ENCODE results near the gene LRIT2.

Gene LRIT2

GRCh38 chr10:84233940-84234339, 8.6 kb upstream of the LRIT2 start:
- Histone ChIP-seq H2BK12ac (ENCODE audit: low read length in 2 of 2) (no peak overlapping the region), H3K27ac (ENCODE audit: low read length, poor library complexity, severe bottlenecking) (no peak overlapping the region), H3K4me3 (ENCODE audit: insufficient read depth in 1 of 2, low read depth in 1 of 2, low read length in 2 of 2) (no peak overlapping the region), H3K4me1 (ENCODE audit: control insufficient read depth, insufficient read depth, low read depth, low read length) (no peaks in the 10 kb centered on the region), H3K23ac (ENCODE audit: low read length in 2 of 2) (no peak overlapping the region), H2BK120ac (ENCODE audit: low read depth, low read length) (no peak overlapping the region), H3K14ac (ENCODE audit: low read length in 2 of 2) (no peak overlapping the region), H3K9me3 (ENCODE audit: control insufficient read depth, low read length) (no peaks in the 10 kb centered on the region), H4K8ac (ENCODE audit: low read length) (no peak overlapping the region), H2AFZ (ENCODE audit: low read depth, low read length) (no peak overlapping the region), H2AK5ac (ENCODE audit: low read length, severe bottlenecking) (no peak overlapping the region), H3K4me2 (ENCODE audit: low read length, poor library complexity, severe bottlenecking) (no peak overlapping the region), H3K27me3 (ENCODE audit: control insufficient read depth in 1 of 2, insufficient read depth in 1 of 2, low read length in 2 of 2) (peaks cover 14 to 16% of the 10 kb centered on the region in 2 experiments), H3K9ac (ENCODE audit: low read length) (no peak overlapping the region), H4K91ac (ENCODE audit: low read length) (no peak overlapping the region), H3K36me3 (ENCODE audit: control insufficient read depth in 1 of 2, insufficient read depth in 2 of 2, low read depth in 1 of 2, low read length in 2 of 2) (no peaks in the 10 kb centered on the region), H2BK15ac (ENCODE audit: low read depth, poor library complexity, severe bottlenecking) (no peak overlapping the region), H3K4ac (ENCODE audit: low read depth in 1 of 2, low read length in 2 of 2) (no peak overlapping the region), H2BK5ac (ENCODE audit: low read depth, low read length, poor library complexity, severe bottlenecking) (no peak overlapping the region), H3K79me1 (replicated peaks; ENCODE audit: low read length, poor library complexity, severe bottlenecking) (no peaks in the 10 kb centered on the region), H3K18ac (ENCODE audit: low read depth in 1 of 2, low read length in 2 of 2) (no peak overlapping the region)
- no peak for DNase-seq
- 73% methylated on average over 4 of the region's 4 CpGs for WGBS

DNA sequence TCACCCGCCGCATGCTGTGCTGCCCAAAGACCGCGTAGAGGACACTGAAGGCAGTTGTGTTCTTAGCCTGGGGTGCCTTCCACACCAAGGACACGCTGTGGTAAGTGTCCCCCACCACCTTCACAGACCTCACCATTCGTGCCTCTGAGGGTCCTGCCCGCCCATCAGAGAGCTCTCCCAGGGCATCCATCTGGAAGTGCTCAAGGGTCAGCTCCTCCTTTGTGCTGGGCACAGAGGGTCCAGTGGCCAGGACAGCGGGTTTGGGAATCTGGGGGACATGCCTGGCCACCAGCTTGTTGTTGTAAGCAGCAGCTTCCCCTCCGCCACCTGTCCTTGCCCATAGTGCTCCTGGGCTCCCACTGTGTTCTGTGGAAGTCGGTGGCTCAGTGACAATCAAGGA, 7.0 kb upstream of the LRIT2 start:
- Histone ChIP-seq H3K4me3 (ENCODE audit: insufficient read depth in 1 of 2, low read depth in 1 of 2, low read length in 2 of 2) (no peak overlapping the region), H3K36me3 (ENCODE audit: control insufficient read depth in 1 of 2, insufficient read depth in 2 of 2, low read depth in 1 of 2, low read length in 2 of 2) (no peaks in the 10 kb centered on the region), H3K79me1 (replicated peaks; ENCODE audit: low read length, poor library complexity, severe bottlenecking) (no peaks in the 10 kb centered on the region), H2BK5ac (ENCODE audit: low read depth, low read length, poor library complexity, severe bottlenecking) (no peak overlapping the region), H2AK5ac (ENCODE audit: low read length, severe bottlenecking) (no peak overlapping the region), H3K27me3 (ENCODE audit: control insufficient read depth in 1 of 2, insufficient read depth in 1 of 2, low read length in 2 of 2) (peaks cover 7 to 10% of the 10 kb centered on the region in 2 experiments), H3K14ac (ENCODE audit: low read length in 2 of 2) (no peak overlapping the region), H3K4ac (ENCODE audit: low read depth in 1 of 2, low read length in 2 of 2) (no peak overlapping the region), H3K4me1 (ENCODE audit: control insufficient read depth, insufficient read depth, low read depth, low read length) (no peaks in the 10 kb centered on the region), H2BK120ac (ENCODE audit: low read depth, low read length) (no peak overlapping the region), H2AFZ (ENCODE audit: low read depth, low read length) (no peak overlapping the region), H3K4me2 (ENCODE audit: low read length, poor library complexity, severe bottlenecking) (no peak overlapping the region), H3K18ac (ENCODE audit: low read depth in 1 of 2, low read length in 2 of 2) (no peak overlapping the region), H3K9ac (ENCODE audit: low read length) (no peak overlapping the region), H3K23ac (ENCODE audit: low read length in 2 of 2) (no peak overlapping the region), H3K9me3 (ENCODE audit: control insufficient read depth, low read length) (no peaks in the 10 kb centered on the region), H2BK15ac (ENCODE audit: low read depth, poor library complexity, severe bottlenecking) (no peak overlapping the region), H4K91ac (ENCODE audit: low read length) (no peak overlapping the region), H3K27ac (ENCODE audit: low read length, poor library complexity, severe bottlenecking) (no peak overlapping the region), H2BK12ac (ENCODE audit: low read length in 2 of 2) (no peak overlapping the region), H4K8ac (ENCODE audit: low read length) (no peak overlapping the region)
- DNase-seq, result no peak
- 85% methylated on average over 10 of the region's 10 CpGs for WGBS

GRCh38 chr10:84230359-84230758, 5.0 kb upstream of the LRIT2 start:
- Histone ChIP-seq H3K18ac (ENCODE audit: low read depth in 1 of 2, low read length in 2 of 2) (no peak overlapping the region), H3K36me3 (ENCODE audit: control insufficient read depth in 1 of 2, insufficient read depth in 2 of 2, low read depth in 1 of 2, low read length in 2 of 2) (no peaks in the 10 kb centered on the region), H2BK12ac (ENCODE audit: low read length in 2 of 2) (no peak overlapping the region), H4K8ac (ENCODE audit: low read length) (no peak overlapping the region), H3K23ac (ENCODE audit: low read length in 2 of 2) (no peak overlapping the region), H3K14ac (ENCODE audit: low read length in 2 of 2) (no peak overlapping the region), H3K9me3 (ENCODE audit: control insufficient read depth, low read length) (no peaks in the 10 kb centered on the region), H3K4ac (ENCODE audit: low read depth in 1 of 2, low read length in 2 of 2) (no peak overlapping the region), H3K4me1 (ENCODE audit: control insufficient read depth, insufficient read depth, low read depth, low read length) (no peaks in the 10 kb centered on the region), H3K4me2 (ENCODE audit: low read length, poor library complexity, severe bottlenecking) (no peak overlapping the region), H2AFZ (ENCODE audit: low read depth, low read length) (no peak overlapping the region), H3K9ac (ENCODE audit: low read length) (no peak overlapping the region), H3K79me1 (replicated peaks; ENCODE audit: low read length, poor library complexity, severe bottlenecking) (no peaks in the 10 kb centered on the region), H2BK15ac (ENCODE audit: low read depth, poor library complexity, severe bottlenecking) (no peak overlapping the region), H3K4me3 (ENCODE audit: insufficient read depth in 1 of 2, low read depth in 1 of 2, low read length in 2 of 2) (no peak overlapping the region), H3K27ac (ENCODE audit: low read length, poor library complexity, severe bottlenecking) (no peak overlapping the region), H2BK120ac (ENCODE audit: low read depth, low read length) (no peak overlapping the region), H3K27me3 (ENCODE audit: control insufficient read depth in 1 of 2, insufficient read depth in 1 of 2, low read length in 2 of 2) (peaks cover 7 to 14% of the 10 kb centered on the region in 2 experiments), H2AK5ac (ENCODE audit: low read length, severe bottlenecking) (no peak overlapping the region), H4K91ac (ENCODE audit: low read length) (no peak overlapping the region), H2BK5ac (ENCODE audit: low read depth, low read length, poor library complexity, severe bottlenecking) (no peak overlapping the region)
- DNase-seq, result no peak
- WGBS, result 93% methylated on average over 1 of the region's 1 CpG

DNA sequence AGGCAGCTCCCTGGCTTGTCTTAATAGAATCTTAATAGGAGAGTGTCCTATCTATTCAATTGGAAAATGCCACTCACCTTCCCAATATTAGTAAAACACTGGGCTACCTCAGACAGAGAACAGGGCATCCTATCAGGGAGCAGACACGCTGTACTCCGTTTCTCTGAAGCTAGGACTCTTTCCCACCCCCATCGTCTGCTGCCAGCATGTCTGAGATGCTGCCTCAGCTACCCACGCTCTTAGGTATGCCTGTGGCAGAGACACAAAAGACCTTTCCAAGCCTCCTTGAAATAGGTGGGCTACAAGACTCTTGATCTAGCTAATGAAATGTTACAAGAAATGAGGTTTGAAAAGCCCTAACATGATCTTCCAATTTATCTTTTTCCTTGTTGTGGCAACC, 2.5 kb upstream of the LRIT2 start:
- 73% methylated on average over 3 of the region's 4 CpGs for WGBS
- no peak overlapping the region for H2AK5ac ChIP-seq (ENCODE audit: low read length, severe bottlenecking)

More for the DNA sequence above, 2.5 kb upstream of the LRIT2 start:
- no peak overlapping the region for H3K18ac ChIP-seq (ENCODE audit: low read depth in 1 of 2, low read length in 2 of 2)
- H3K4me2 ChIP-seq (ENCODE audit: low read length, poor library complexity, severe bottlenecking), result no peak overlapping the region
- no peak overlapping the region for H3K14ac ChIP-seq (ENCODE audit: low read length in 2 of 2)
- no peaks in the 10 kb centered on the region for H3K4me1 ChIP-seq (ENCODE audit: control insufficient read depth, insufficient read depth, low read depth, low read length)
- no peak overlapping the region for H2BK12ac ChIP-seq (ENCODE audit: low read length in 2 of 2)
- H4K8ac ChIP-seq (ENCODE audit: low read length), result no peak overlapping the region
- H4K91ac ChIP-seq (ENCODE audit: low read length), result no peak overlapping the region
- H3K27me3 ChIP-seq (ENCODE audit: control insufficient read depth in 1 of 2, insufficient read depth in 1 of 2, low read length in 2 of 2), result peaks cover 9 to 12% of the 10 kb centered on the region in 2 experiments
- no peak overlapping the region for H2BK5ac ChIP-seq (ENCODE audit: low read depth, low read length, poor library complexity, severe bottlenecking)
- no peak overlapping the region for H2BK120ac ChIP-seq (ENCODE audit: low read depth, low read length)
- no peaks in the 10 kb centered on the region for H3K79me1 ChIP-seq (replicated peaks; ENCODE audit: low read length, poor library complexity, severe bottlenecking)
- no peak overlapping the region for H3K4ac ChIP-seq (ENCODE audit: low read depth in 1 of 2, low read length in 2 of 2)
- no peaks in the 10 kb centered on the region for H3K36me3 ChIP-seq (ENCODE audit: control insufficient read depth in 1 of 2, insufficient read depth in 2 of 2, low read depth in 1 of 2, low read length in 2 of 2)
- no peaks in the 10 kb centered on the region for H3K9me3 ChIP-seq (ENCODE audit: control insufficient read depth, low read length)
- no peak overlapping the region for H3K4me3 ChIP-seq (ENCODE audit: insufficient read depth in 1 of 2, low read depth in 1 of 2, low read length in 2 of 2)
- DNase-seq, result no peak
- H2AFZ ChIP-seq (ENCODE audit: low read depth, low read length), result no peak overlapping the region
- H3K9ac ChIP-seq (ENCODE audit: low read length), result no peak overlapping the region
- H2BK15ac ChIP-seq (ENCODE audit: low read depth, poor library complexity, severe bottlenecking), result no peak overlapping the region
- no peak overlapping the region for H3K23ac ChIP-seq (ENCODE audit: low read length in 2 of 2)
- H3K27ac ChIP-seq (ENCODE audit: low read length, poor library complexity, severe bottlenecking), result no peak overlapping the region

Measured in mesenchymal stem cell (in vitro differentiated cells and primary cell).